ENCODE data around the gene UCN.

The UCN gene

DNA sequence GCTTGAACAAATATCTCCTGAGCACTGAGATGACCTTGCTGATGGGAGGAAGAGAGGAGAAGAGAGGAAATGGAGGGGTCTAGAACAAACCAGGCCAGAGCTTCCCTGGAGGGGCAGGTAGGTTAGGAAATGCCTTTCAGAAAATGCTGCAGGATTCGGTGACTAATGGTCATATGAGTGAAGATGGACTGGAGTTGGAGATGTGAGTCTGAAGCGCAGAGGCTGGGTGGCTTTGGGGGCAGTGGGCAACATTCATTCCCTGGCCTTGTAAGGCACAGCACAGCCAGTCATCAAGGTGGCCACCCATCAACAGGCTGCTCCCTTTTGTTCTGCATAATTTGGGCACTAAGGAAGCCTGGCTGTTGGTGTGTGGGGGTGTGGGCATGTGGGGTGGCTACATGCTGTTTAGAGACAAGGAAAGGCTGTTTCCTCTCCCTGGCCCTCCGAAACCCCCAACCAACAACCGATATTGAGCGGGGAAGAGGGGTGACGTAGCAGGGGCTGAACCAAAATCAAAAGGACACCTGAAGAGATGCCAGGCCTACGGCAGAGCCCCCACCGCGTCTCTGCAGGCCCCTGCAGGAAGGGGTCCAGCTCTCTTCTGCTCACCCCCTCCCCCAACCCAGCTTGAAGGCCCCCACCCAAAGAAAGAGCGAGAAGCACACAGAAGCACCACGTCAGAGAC, 46.9 kb downstream of the UCN start:
- no peak for DNase-seq (ENCODE audit: low read depth)

DNA sequence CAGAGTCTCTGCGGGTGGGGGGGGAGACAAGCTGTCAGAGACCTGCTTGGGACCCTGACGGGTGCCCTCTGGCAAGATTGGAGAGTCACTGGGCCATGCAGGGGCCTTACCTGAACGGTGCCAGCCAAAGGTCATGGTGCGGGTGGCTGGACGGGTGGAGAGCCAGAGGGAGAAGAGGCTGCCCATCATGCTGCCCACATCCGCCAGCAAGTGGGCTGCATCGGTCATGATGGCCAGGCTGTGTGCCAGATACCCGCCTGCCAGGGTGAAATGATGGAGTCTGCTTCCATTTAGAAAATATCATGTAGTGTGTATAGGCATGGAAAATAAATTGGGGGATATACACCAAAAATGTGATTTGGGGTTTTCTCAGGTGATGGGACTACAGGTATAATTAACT, 50.2 kb downstream of the UCN start:
- no peak for DNase-seq (ENCODE audit: low read depth)

Data from GM04503 (cell line).